NCI-H82 (cell line): ENCODE results near the gene KBTBD3.
"Not testable (repeated sequence)": the region's sequence is repeated elsewhere in the genome, so short reads cannot be mapped to it uniquely, and the experiment has no call there.

Experiments used
- DNase-seq: peaks from one replicate; lab custom pipeline; 2025; lab: John Stamatoyannopoulos, UW

The KBTBD3 gene

DNA sequence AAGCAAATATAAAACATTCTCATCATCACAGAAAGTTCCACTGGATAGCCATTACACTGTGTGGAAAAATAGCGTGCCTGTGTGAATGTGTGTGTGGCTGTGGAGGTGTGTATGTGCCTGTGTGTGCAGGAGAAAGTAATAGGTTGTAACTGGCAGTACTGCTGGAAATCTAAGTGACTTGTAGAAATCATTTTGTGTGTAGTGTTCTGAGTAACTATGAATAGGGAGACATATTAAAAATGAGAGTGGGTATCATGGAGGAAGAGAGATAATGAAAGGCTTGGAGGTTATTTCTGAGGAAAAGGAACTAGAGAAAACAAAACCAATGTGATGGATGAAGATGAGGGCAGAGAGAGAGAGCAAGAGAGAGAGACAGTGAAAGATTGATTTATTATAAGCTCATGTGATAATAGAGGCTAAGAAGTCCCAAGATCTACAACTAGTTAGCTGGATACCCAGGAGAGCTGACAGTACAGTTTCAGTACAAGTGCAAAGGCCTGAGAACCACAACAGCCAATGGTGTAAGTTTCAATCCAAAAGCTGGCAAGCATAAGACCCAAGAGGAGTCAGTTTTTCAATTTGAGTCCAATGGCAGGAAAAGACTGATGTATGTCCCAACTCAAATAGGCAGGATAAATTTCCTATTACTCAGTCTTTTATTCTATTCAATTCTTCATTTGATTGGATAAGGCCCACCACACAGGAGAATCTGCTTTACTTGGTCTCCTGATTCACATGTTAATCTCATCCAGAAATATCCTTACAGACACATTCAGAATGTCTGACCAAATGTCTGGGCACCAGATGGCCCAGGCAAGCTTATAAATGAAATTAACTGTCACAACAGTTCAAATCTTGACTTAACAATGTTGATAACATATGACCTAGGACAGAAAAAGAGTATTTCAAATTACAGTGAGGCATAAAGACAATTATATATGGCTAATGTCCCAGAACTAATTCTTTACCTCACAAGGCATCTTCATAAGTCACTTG is 14.9 kb downstream of the KBTBD3 start:
- peak; percentile 29 for DNase-seq

GRCh38 chr11:106061249-106061784 is 15.8 kb downstream of the KBTBD3 start:
- no peak for DNase-seq

DNA sequence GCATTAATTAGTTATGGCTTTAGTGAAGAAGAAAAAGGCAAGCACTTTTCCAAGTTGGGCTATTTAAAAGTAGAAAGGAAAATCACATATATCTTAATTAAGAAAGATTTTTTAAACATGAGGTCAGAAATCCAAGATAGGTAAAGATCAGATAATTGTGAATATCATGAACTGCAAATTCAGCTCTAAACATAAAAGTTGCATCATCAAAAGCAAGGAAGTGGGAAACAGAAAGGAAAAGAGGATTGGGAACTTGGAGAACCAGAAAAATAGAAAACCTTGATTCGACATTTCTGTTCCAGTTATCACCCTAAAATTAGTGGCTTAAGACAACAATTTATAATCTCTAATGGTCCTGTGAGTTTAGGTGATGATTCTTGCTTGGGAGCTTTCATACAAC is 17.5 kb downstream of the KBTBD3 start:
- no peak for DNase-seq

DNA sequence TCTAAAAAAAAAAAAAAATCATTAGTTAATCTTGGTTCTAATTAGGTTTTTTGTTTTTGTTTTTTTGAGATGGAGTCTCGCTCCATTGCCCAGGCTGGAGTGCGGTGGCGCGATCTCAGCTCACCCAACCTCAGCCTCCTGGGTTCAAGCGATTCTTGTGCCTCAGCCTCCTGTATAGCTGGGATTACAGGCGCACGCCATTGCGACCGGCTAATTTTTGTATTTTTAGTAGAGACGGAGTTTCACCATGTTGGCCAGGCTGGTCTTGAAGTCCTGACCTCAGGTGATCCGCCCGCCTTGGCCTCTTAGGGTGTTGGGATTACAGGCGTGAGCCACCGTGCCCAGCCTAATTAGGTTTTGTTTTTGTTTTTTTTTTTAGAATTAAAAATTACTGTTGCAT is 18.8 kb downstream of the KBTBD3 start:
- DNase-seq, result not testable (repeated sequence)

- DNase-seq, result no peak
These were observed 26.0 kb downstream of the KBTBD3 start for GRCh38 chr11:106051103-106051502.

- no peak for DNase-seq
These were observed 27.2 kb downstream of the KBTBD3 start for GRCh38 chr11:106049727-106050476.

DNA sequence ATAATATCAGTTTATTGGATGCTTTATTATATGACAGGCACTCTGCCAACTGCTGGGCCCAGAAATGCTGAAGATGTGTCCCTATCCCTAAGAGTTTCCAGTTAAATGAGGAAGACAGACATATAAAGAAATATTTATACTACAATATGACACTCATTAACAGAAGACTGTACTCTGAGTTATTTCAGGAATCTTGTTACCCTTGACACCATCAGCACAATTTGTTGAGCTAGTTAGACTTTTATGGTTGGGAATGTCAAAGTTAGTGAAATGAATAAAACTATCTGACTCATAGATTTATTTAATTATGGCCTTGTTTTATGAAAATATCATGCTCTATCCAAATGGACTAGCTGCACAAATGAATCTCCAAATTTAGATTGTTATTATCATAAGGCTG is 29.5 kb downstream of the KBTBD3 start:
- no peak for DNase-seq

DNA sequence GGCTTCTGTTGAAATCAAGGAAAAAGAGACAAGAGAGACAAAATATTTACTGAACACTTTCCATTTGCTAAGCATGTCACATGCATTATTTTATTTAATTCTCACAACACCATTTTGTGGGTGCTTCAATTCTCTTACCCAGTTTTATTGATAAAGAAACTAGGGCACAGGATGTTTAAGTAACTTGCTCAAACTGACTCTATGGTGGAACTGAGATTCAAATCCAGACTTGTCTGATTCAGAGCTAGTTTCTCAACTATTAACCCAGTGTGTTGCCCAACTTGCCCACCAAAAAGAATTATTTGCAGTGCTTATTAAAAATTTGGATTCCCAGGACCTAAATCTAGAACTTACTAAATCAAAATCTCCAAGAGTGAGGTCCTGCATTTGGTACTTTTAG is 33.6 kb downstream of the KBTBD3 start:
- DNase-seq, result no peak

DNA sequence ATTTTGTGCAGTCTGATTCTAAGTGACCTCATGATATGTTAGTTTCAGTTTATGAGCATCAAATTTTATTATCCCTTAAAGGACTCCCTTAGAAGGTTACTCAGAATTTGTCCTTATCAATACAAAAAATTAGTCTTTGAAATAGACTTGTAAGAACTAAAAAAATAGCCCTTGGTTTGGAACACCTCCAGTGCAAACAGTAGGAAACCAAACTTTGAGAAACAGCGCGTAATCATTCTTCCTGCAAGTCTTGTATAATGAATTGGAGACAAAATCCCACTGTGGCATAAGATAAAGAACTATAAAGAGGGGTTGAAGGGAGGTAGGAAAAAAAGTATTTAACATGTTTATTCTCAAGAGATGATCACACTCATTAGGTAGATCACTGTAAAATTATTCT is 44.3 kb downstream of the KBTBD3 start:
- no peak for DNase-seq

GRCh38 chr11:106031936-106032335 is 45.2 kb downstream of the KBTBD3 start:
- no peak for DNase-seq

- DNase-seq, result no peak
These were observed 45.8 kb downstream of the KBTBD3 start for GRCh38 chr11:106031202-106031810.

GRCh38 chr11:106030609-106031008 is 46.5 kb downstream of the KBTBD3 start:
- no peak for DNase-seq

DNA sequence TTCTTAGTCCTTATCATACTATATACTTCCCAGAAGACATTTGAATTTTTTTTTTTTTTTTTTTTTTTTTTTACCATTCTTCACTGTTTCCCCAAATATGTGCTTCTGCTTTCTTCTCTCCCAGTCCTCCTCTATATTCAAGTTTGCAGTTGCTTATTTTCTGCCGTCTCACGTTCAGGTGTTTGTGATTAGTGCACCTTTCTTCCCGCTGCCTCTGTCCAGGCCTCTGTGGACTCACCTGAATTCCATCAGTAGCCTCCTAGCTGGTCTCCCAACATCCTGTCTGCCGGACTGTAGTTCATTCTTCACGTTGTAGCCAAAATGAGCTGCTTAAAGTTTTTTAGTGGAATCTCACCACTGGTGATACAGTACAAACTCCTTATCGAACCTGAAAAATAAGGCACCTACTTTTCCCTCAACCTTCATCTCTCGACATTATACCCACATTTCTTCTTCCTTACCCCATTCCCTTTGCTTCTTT is 54.3 kb downstream of the KBTBD3 start:
- no peak for DNase-seq

DNA sequence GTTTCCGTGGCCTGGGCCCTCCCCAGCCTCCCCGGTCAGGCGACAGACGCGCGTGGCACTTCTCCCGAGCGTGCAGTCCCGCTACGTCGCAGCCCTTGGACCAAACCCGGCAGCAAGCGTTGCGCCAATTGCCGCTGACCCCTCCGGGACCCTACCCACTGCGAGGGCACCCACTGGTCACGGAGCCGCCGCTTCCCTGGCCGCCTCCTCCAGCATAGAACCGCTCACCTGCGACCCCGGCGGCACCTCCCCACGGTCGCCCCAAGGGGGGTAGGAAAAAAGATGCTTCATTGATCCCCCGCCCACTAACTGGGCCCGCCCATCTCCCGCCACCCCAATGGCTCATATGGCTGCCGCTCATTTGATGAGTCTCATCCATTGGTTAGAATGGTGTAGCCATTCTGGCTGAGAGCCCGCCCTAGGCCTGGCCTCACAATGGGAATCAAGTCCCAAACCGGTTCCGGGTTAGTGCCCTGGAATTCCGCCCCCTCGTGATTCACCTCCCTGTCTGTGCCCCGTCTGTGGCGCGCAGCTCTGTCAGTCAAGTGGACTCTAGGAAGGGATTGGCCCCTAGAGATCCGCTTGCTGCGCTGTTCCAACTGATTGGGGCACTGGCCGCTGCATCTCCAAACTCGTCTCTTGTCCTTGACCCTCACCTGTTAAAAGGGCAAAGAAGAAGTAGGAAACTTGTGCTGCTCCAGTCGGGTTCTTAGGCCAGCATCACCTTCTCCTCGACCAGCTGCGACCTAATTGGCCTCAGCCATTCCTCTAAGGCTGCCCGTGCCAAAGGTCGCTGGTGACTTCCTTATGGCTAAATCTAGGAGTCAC is 55.0 kb downstream of the KBTBD3 start, which contains the start of gene MSANTD4:
Gene MSANTD4, minus strand, starts transcription at position 274 of the 828 bp plus-strand sequence. CDS start 11,323 bp downstream, outside the sequence.
- peak; percentile 99 for DNase-seq

DNA sequence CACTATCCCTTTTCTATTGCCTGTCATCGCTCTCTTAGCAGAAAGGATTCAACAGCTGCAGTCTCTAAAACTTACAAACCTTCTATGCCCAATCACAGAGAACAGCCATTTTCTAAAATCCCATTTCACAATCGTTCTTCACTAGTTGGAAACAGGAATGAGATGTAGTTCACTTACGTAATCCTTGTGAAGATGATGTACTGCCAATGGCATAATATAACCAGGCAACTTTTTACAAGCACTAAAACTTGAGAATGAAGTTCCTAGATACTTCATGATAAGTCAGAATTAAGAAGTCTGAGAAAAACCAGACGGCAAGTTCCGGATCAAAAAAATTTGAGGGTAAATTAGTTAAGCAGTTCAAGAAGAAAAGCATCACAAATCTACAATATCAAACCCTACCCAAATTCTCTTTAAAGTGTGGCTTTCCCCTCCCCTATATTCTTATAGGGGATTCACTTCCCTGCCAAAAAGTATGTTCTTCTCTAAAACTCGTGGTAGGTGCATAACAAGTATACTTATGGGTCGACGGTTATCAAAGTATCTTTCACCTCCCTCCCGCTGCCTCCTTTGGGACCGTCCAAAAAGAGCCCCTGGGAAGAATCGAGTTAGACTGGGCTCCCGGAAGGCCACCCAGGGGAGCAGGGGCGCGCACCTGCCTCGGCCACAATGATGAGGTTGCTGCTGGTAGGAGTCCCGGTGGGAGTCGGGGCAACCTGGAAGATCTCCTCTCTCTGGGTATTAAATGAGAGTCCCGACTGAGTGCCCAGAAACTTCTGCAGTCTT is 55.8 kb downstream of the KBTBD3 start:
- DNase-seq, result peak; percentile 53

DNA sequence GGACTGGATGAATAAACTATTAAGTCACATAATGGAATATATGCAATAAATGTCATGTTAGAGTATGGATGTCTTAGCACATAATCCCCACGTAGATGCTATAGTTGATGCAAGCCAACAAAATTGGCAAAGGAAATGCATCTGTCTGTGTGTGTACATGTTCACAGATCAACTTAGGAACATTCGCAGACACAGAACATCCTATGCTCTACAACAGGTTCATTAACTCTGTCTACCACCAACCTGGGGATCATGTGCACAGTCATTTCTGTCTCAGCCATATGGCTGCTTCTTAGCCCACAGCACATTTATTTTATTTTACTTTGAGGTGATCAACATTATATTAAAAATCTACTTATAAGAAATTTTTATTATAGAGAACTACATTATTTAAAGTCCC is 60.1 kb downstream of the KBTBD3 start:
- no peak for DNase-seq

DNA sequence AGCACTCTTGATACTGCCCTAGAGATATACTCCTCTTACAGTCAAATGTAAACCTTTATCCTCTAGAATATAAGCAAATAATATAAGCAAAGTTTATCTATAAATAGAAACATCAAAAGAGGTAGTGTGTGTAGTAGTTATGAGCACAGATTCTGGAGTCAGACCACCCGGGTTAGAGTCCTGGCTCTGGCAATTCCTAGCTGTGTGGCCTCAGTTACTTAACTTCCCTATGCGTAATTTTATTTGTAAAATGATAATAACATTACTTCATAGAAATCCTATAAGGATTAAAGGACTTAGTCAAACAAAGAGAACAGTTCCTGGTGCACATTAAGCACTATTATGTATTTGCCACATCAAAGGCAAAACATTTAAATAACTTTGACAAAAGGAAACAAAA is 62.1 kb downstream of the KBTBD3 start:
- DNase-seq, result no peak

DNA sequence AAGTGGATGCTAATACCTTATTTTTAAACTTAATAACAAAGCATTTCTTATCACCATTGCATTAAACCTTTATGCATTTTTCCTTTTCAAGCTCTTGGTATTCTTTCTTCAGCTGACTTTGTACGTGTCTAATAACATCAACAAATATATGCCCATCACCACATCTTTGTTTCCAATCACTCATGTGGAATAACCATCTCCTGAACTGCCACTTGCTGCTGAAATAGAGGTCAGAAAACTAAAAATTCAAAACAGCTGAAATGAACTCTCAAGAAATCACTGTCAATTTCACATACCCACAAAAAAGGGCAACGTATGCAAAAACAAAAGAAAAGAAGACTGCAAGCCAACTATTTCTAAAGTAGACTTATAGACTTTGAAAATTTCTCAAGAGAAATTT is 62.5 kb downstream of the KBTBD3 start:
- no peak for DNase-seq

GRCh38 chr11:106014035-106014434 is 63.1 kb downstream of the KBTBD3 start:
- no peak for DNase-seq

DNA sequence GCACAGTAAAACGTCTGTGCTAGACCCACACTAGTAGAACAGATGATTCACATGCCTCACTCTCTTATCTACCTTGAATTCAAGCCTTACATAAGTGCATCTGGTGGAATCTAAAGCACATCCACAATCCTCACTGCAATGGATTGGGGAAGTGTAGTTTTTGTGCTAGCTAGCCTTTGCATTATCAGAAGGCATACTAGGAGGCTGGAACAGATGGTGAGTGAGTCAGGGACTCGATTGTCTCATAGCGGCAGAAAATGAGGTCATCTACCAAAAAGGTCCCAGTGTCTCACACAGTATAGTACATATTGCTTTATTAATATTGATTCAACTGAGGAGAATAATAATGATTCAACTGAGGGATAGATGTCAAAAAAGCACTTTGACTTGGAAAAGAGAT is 64.4 kb downstream of the KBTBD3 start:
- DNase-seq, result no peak
